Measurements from ENCODE around the gene PLEKHJ1.
A peak's percentile ranks its signal among the peaks of the same experiment; 100 is the strongest.

GRCh38 chr19:2260341-2260805, 24.2 kb upstream of the PLEKHJ1 start:
- TF ChIP-seq POLR2AphosphoS5 (IDR thresholded peaks at IDR 0.05) (peak in 1 of 3 donors; percentile 19), CTCF (IDR thresholded peaks at IDR 0.05) (no peak)
